Measurements from ENCODE around the gene CYBB. TPM values are rescaled to one million over a fixed set of nuclear protein-coding genes. Genes with fewer than 3 reads are reported as not detected.

CYBB gene
- total and polyA plus RNA-seq, 11 donors: 1.4 to 180 (median 8.3) TPM

DNA sequence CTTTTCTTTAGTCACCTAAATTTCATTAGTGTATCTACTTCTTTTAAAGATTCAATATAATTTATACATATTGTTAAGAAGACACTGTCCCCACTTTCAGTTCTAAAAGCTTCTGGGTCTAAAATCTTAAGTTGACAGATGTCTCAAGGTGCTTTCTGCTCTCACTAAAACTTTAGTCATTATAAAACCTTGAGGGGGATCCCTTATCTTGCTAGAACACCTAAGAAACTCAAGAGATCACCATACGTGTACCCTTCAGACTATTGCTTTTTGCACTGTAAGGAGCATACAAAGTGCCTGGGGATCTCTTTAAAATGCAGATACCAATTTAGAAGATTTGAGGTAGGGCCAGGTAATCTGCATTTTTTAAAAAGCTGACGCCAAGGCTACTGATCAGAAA is 30.1 kb downstream of the CYBB start:
- no peak for ATAC-seq
- 55 to 85% (median 72%) methylated on average over 2 of the region's 2 CpGs for WGBS, 4 donors

DNA sequence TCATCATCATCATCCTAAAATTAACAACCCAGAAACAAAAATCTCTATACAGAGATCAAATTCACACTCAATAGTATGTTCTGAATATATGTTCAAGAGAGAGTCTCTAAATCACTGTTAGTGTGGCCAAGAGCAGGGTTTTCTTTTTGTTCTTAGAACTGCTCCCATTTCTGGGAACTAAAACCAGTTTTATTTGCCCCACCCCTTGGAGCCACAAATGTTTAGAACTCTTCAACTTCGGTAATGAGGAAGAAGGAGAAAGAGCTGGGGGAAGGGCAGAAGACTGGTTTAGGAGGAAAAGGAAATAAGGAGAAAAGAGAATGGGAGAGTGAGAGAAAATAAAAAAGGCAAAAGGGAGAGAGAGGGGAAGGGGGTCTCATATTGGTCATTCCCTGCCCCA is 32.3 kb downstream of the CYBB start:
- Histone ChIP-seq H3K27ac (peak overlapping the region in 1 of 12 donors; percentile 55), H3K36me3 (peaks cover 0 to 13% (median 0%) of the 10 kb centered on the region in 9 donors), H3K27me3 (peaks cover 0 to 31% (median 0%) of the 10 kb centered on the region in 9 donors), H3K9me3 (no peaks in the 10 kb centered on the region), H3K4me1 (peaks cover 0 to 40% (median 0%) of the 10 kb centered on the region in 12 donors), H3K4me3 (no peak overlapping the region)
- DNase-seq (no peak), ATAC-seq (no peak)
- intact Hi-C loops (cut with DNase I): no loop called here
- WGBS, 4 donors: 36 to 51% (median 43%) methylated on average over 1 of the region's 1 CpG
- TF ChIP-seq POLR2A (IDR thresholded peaks at IDR 0.05): no peak
- TF ChIP-seq, protein P1, sequence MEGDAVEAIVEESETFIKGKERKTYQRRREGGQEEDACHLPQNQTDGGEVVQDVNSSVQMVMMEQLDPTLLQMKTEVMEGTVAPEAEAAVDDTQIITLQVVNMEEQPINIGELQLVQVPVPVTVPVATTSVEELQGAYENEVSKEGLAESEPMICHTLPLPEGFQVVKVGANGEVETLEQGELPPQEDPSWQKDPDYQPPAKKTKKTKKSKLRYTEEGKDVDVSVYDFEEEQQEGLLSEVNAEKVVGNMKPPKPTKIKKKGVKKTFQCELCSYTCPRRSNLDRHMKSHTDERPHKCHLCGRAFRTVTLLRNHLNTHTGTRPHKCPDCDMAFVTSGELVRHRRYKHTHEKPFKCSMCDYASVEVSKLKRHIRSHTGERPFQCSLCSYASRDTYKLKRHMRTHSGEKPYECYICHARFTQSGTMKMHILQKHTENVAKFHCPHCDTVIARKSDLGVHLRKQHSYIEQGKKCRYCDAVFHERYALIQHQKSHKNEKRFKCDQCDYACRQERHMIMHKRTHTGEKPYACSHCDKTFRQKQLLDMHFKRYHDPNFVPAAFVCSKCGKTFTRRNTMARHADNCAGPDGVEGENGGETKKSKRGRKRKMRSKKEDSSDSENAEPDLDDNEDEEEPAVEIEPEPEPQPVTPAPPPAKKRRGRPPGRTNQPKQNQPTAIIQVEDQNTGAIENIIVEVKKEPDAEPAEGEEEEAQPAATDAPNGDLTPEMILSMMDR (IDR thresholded peaks at IDR 0.05): no peak

More for the DNA sequence above, 30.1 kb downstream of the CYBB start:
- H3K27ac ChIP-seq: peak overlapping the region in 1 of 12 donors; percentile 28
- no peak overlapping the region for H3K4me3 ChIP-seq
- peaks cover 0 to 11% (median 0%) of the 10 kb centered on the region in 9 donors for H3K27me3 ChIP-seq
- peaks cover 0 to 22% (median 0%) of the 10 kb centered on the region in 9 donors for H3K36me3 ChIP-seq
- no peaks in the 10 kb centered on the region for H3K9me3 ChIP-seq
- H3K4me1 ChIP-seq: peaks cover 0 to 37% (median 0%) of the 10 kb centered on the region in 12 donors
- TF ChIP-seq, protein P1 (IDR thresholded peaks at IDR 0.05): no peak
- intact Hi-C loops (cut with DNase I): no loop called here
- DNase-seq: no peak

DNA sequence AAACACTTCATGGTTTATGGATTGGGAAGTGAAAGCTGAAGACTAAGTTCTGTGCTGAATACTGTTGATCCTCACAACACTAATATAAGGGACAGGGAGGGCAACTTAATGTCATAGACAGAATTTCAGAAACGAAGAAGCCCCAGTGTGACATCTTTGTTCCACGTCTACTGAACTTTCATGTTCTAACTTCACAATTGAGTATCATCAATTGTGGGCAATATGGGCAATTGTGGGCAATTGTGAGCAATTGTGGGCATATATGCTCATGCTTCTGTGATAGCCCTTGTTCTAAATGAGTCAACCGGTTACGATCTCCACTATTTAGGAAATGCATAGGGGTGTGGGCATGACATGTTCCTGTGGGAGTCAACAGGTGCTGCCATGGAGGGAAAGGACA is 33.7 kb downstream of the CYBB start:
- H3K9me3 ChIP-seq: no peaks in the 10 kb centered on the region
- H3K27ac ChIP-seq: peak overlapping the region in 1 of 12 donors; percentile 55
- ATAC-seq (no peak), DNase-seq (no peak)
- peaks cover 0 to 37% (median 0%) of the 10 kb centered on the region in 12 donors for H3K4me1 ChIP-seq
- WGBS, 4 donors: 79 to 86% (median 79%) methylated on average over 4 of the region's 4 CpGs
- TF ChIP-seq POLR2A (IDR thresholded peaks at IDR 0.05): no peak
- TF ChIP-seq, protein P1 (IDR thresholded peaks at IDR 0.05): no peak
- peaks cover 0 to 32% (median 0%) of the 10 kb centered on the region in 9 donors for H3K27me3 ChIP-seq
- intact Hi-C loops (cut with DNase I): no loop called here
- peaks cover 0 to 10% (median 0%) of the 10 kb centered on the region in 9 donors for H3K36me3 ChIP-seq
- H3K4me3 ChIP-seq: no peak overlapping the region

DNA sequence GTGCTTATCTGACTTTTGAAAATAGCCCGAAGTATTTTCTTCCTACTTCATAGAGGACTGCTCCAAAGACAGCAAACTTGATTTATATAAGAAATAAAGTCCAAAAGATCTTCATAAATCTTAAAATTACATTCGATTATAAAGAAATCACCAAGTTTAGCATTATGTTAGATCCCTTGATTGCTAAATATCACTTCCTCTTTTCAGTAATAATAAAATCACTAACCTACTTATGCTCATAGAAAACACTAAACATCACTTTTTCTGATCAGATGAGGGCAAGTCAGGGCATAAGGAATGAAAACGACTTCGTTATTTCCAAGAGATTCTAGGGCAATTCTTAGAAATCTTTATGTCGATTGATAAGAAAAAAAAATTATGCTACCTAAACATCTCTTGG is 35.5 kb downstream of the CYBB start:
- intact Hi-C loops (cut with DNase I): no loop called here
- H3K9me3 ChIP-seq: no peaks in the 10 kb centered on the region
- H3K4me1 ChIP-seq: peaks cover 0 to 33% (median 0%) of the 10 kb centered on the region in 12 donors
- no peak overlapping the region for H3K27ac ChIP-seq
- 58 to 81% (median 64%) methylated on average over 5 of the region's 5 CpGs for WGBS, 4 donors
- DNase-seq (no peak), ATAC-seq (no peak)
- no peaks in the 10 kb centered on the region for H3K36me3 ChIP-seq
- peaks cover 0 to 32% (median 0%) of the 10 kb centered on the region in 9 donors for H3K27me3 ChIP-seq
- TF ChIP-seq POLR2A (IDR thresholded peaks at IDR 0.05): no peak
- TF ChIP-seq, protein P1 (IDR thresholded peaks at IDR 0.05): no peak
- H3K4me3 ChIP-seq: no peak overlapping the region
